SKM-1 treated with dmso at 0.1 percent for 144 hours (cell line): ENCODE measurements around the gene MS4A8.
"Not testable (repeated sequence)": the region's sequence is repeated elsewhere in the genome, so short reads cannot be mapped to it uniquely, and the experiment has no call there.

ENCODE experiments used
- DNase-seq: peaks from one replicate; lab custom pipeline; 2025; ENCODE audit not compliant: unreplicated experiment; lab: John Stamatoyannopoulos, UW

Gene MS4A8

DNA sequence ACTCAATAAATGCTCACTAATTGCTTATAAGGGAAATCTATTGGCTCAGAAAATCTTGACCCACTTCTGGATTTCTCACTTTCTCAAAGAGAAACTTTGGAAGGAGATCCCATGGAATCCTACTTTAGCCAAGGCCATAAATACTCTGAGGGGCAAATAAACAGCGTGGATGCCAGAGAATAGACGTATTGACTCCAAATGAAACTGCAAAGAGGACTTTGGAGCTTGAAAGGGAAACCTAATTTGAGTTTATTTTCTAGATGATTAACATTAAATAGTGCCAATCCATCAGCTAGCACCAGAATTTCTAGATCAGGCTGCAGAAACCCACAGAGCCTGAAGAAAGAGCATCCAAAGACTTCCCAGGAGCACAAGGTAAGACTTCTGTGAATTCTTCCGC lies 25.0 kb downstream of the MS4A8 start, which contains the start of gene MS4A18:
MS4A18 (plus strand) TSS at position 301 of the 400 bp plus-strand sequence.
- no peak for DNase-seq

DNA sequence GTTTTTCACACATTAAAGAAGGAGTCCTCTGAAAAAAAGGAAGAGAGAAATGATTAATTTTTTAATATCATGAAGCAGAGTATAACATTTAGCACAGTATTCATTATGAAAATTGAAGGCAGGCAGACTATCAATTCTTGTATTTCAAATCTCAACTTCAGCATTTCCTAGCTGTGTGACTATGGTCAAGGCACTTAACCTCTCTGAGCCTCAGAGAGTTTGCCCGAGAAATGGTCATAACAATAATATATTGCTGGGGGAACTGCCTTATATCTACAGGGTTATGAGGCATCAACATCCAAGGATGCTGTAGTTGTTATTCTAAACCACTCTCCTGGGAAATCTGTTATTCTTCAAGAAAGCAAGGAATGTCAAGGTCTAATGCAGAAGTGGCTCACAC lies 26.2 kb downstream of the MS4A8 start:
- no peak for DNase-seq

DNA sequence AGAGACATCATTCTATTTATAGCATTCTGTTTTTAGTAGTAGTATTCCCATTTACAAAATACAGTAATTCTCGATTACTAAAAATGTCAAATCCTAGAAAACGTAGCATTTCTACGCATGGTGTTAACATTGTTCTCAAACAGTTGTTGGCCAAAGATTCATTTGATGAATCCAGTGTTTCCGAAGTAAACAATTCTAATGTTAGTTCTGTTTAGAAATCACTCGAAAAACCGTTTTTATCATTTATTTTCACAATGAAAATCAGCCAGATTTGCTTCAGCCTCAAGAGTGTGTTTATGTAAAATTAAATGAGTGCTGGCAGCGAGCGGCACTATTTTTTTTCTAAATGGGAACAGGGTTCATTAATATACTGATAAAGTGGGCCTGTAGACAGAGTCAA lies 32.2 kb downstream of the MS4A8 start:
- DNase-seq: no peak

DNA sequence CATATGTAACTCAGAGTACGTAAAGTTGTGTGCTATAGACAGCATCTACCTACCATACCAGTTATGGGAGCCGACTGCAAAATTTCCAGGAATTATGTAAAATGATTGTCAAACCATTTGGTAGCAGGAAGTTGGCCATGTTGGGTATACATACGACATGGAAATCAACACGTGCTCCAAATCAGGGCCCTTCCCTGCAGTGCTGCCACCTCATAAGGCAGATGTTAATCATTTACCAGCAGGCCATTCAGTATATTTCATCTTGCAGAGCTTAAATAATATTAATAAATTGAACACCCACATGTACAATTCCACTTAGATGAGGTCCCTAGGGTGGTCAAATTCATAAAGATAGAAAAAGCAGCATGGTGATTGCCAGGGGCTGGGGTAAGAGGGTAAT lies 34.9 kb downstream of the MS4A8 start:
- no peak for DNase-seq

DNA sequence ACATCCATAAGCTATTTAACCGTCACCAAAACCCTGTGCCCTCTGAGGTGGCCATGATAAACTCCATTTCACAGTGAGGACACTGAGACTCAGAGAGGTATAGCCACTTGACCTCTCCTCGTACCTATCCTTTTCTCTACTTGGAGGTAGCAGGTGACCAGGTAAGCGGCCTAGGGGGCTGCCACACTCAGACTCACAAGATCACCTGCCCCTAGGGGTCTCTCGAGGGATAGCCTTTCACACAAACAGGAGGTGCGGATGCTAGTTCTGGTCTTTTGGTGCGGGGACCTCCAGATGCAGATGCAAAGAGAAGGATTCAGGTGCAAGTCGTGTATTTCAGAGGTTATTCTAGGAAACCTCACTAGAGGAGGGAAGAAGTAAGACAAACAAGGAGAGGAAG lies 39.7 kb downstream of the MS4A8 start:
- DNase-seq: no peak

DNA sequence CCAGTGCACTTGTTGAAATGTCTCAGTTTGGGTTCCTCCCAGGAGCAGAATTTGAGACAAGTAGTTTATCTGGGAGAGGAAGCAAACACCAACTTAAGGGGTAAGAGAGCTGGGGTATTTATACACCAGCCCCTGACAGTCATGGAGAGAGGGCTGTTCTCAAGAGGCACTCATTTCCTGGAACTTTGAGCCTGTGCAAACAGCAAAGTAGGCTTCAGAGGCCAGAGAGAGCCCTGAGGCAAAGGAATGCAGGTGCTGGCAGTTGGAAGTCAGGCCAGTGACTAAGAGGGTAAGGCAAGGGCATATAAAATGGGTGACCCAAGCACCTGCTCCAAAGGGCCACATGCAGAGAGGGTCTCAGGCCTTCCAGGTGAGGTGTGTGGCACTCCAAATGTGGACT lies 41.2 kb downstream of the MS4A8 start:
- no peak for DNase-seq

DNA sequence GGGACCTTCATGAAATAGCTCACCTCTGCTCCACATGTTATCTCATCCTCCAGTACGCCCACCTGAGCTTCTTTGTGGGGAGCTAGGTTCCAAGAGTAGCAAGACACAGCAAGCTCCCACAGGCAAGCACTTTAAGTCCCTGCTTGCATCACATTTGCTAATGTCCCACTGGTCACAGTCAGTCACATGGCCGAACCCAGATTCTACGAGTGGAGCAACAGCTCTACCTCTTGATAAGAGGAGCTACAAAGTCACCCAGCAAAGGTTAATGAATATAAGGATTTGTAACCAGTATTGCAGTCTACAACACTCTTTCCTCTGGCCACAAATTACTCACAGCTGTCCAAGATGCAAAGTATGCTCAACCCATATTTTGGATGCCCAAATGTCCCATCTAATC lies 42.0 kb downstream of the MS4A8 start:
- DNase-seq: no peak

DNA sequence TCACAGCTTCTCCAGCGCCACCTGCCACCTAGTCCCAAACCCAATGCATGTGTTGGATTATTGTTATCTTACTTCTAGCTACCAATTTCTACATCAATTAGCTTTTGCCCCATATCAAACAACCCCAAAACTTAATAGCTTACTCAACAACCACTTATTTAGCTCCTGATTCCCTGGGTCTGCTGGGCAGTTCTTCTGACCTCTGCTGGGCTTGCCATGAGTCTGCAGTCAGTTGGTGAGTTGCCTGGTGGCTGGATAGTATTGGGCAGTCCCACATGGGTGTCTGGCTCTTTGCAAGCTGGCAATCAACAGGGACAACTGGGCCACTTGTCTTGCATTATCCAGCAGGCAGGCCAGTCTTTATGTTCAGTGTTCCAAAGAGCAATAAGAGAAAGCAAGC lies 43.6 kb downstream of the MS4A8 start:
- DNase-seq: no peak

DNA sequence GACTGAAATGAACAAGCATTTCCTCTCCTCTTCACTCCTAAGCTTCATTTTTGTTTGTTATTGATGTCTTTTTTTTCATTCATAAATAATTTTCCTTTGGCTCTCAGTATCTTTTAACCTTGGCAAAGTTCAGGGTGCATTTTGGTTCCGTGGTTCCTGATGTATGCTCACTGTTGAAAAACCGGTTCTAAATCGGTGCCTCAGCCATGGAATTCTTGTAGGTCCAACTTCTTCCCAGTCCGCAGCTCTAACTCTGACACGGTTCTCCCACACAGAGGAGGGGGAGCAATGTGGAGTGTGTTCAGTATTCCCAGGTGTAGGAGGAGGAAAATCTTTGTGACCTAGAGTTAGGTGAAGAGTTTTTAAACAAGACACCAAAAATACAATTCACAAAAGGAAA lies 44.7 kb downstream of the MS4A8 start:
- DNase-seq: no peak

DNA sequence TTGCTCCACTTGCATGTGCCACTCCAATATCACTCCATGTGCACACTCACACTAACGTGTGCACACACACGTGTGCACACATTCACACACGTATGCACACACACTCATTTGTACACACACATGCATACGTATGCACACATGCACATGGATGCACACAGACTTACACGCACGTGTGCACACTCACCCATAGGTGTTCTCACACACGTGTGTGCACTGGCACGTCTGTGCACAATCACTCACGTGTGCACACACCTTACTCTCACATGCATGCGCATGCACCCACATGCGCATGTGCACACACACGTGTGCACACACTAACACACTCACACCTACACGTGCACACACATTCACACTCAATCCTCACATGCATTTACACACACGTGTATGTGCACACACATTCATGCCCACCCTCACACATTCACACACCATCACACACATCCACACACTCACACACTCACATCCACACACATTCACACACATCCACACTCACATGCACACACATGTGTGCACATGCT lies 48.0 kb downstream of the MS4A8 start:
- no peak for DNase-seq

DNA sequence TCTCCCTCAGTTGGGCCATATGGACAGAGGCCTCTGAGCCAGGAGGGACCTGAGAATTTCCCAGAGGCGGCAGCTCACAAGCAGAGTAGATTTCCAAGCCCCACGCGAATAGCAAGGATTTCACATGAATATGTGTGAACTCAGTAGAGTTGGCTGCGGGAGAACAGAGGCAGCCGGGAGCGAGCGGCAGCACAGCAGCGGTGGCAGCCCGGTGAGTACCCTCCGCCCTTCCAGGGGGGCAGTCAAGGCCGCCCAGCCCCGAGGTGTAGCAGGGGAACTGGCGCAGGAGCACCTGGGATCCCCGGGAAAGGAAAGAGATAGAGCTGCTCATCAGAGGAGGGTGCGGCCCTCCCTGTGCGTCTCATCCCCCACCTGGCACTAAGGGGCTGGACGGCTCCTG lies 48.8 kb downstream of the MS4A8 start:
- DNase-seq: no peak

DNA sequence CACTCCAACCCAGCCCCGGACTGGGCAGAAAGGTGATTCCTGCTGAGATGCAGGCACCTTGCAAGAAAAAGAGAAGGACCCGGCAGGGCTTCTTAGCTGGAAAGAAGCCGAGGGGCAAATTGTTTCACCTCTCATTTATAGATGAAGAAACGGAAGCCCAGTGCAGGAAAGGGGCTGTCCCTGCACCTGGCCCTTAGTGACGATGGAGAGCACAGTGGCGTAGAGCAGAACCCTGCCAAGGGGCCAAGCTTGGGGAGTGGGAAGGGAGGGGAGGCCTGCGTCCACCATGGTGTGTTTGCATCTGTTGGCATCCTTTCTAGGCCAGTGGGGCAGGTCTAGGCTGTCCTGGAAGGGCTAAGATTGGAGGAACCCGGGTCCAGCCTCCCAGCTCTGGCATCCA lies 49.4 kb downstream of the MS4A8 start:
- DNase-seq: no peak

DNA sequence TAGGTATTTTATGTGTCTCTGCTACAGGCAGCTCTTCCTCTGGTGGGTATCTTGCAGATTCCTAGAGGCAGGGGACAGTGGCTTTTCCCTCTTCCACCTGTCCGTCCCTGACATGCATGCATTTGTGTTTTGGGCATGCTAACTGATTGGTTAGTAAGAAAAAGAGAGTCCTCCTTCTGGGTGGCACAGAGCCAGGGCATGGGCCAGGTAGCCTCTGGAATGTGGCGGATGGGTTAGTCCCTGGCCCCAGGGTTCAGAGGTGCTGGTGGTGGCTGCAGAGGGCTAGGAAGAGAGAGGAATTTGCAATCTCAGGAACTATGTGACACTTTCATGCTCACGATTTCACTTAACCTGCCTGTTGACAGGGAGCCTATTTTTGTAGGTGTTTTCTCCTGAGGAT lies 51.5 kb downstream of the MS4A8 start:
- no peak for DNase-seq

DNA sequence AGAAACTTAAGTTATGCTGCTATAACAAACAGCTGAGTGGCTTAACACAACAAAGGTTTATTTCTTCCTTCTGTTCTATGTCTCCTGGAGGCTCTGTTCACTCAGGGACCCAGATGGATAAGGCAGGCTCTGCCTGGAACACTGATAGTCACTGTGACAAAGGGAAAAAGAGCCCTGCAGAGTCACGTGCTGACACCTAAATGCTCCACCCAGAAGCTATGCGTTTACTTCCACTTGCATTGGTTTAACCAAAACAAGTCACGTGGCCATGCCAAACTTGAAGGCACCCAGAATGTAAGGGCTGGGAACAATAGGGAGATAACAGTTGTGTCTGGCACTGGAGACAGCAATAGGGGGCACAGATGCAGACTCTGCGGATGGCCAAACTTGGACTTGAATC lies 53.9 kb downstream of the MS4A8 start:
- no peak for DNase-seq

DNA sequence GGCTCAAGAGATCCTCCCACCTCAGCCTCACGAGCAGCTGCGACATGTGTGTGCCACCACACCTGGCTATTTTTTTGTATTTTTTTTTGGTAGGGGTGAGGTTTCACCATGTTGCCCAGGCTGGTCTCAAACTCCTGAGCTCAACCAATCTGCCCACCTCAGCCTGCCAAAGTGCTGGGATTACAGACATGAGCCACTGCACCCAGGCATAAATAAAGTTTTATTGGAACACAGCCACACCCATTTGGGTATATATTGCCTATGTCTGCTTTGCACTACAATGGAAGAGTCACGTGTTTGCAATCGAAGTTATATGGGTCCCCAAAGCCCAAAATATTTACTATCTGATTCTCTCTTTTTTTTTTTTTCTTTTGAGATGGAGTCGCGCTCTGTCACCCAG lies 55.5 kb downstream of the MS4A8 start:
- DNase-seq: no peak

DNA sequence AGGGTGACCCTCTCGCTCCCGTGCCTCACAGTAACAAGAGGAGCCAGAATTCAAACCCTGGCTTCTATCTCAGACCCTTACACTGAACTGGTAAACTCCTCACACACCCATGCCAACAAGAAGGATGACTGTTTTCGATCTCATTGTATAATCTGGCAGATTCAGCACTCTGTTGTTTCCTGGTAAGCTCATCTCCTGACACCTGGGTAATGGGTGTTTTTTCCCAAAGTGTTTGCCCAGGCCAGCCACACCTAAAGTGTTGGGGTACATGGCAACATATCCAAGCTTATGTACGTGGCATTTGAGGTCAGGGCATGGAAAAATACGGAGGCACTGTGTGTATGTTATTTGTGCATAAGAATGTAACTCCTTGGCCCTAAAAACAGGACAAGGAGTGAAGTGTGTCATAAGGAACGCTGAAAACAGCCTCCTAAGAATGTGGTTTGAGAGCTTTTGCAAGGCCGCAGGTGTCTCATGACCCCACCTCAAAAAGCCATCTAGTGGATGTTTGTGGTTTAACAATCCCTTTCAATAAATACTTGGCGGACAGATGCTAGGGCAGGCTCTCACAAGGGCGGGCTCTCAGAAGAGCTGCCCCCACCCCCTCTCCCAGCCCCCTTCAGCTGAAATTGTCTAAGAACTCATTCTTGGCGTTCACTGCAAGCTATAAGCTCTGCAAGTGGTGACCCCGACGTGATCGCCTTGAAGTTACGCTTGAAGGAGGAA lies 57.1 kb downstream of the MS4A8 start, which contains the start of gene MS4A15:
MS4A15 (plus strand) TSS at position 561 of the 726 bp plus-strand sequence. CDS start 6,867 bp downstream, outside the sequence.
- peak; percentile 17 for DNase-seq

DNA sequence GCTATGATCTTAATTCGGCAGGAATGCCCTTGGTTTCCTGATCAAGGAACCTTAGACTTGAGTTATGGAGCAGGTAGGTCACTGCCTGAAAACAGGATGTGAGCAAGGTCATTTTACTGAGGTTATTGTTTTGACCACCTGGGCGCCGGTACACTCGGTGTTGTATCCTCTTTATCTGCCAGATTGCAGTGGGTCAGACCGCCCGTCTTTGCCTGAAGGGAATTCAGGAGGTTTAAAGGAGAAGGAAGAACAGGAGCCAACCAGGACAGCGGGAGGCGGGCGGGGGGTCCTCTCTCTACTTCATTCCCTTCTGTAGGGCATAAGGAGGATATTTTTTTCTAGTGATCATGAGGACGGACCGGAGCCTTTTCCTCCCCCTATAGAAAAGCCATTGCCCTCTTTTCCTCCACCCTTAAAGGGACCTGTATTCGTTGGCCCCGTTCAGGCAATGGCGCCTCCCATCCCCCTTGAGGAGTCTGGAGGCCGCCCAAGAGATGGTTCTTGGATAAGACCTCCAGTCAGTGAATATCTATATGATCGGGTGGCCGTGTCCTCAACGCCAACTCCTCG lies 57.9 kb downstream of the MS4A8 start:
- DNase-seq: no peak

DNA sequence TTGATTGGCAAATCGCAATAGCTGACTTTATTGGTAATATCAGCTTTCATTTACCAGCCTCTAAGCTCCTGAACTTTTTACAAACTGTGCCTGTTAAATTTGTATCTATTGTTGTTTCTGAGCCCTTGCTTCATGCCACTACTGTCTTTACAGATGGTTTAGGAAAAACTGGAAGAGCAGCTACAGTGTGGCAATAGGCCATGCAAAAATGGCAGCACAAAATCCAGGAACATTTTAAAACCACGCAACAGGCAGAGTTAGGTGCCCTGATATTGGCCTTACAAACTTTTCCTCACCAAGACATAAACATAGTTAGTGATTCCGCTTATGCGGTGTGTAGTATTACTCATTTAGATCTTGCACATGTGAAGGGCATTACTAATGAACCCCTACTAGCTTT lies 59.3 kb downstream of the MS4A8 start:
- not testable (repeated sequence) for DNase-seq

DNA sequence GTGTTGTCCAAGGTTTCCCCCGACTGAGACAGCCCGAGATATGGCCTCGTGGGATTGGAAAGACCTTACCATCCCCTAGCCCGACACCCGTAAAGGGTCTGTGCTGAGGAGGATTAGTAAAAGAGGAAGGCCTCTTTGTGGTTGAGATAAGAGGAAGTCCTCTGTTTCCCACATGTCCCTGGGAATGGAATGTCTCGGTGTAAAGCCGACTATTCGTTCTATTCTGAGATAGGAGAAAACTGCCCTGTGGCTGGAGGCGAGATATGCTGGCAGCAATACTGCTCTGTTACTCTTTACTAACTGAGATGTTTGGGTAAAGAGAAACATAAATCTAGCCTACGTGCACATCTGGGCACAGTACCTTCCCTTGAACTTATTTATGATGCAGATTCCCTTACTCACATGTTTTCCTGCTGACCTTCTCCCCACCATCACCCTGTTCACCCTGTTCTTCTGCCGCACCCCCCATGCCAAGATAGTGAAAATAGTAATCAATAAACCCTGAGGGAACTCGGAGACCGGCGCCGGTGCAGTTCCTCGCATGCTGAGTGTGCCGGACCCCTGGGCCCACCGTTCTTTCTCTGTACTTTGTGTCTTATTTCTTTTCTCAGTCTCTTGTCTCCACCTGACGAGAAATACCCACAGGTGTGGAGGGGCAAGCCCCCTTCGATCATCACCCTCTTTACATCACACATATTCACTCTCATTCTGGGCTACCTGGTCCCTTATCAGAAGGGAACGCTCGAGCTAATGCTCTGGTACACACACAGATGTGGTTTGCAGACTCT lies 60.2 kb downstream of the MS4A8 start:
- peak; percentile 65 for DNase-seq

DNA sequence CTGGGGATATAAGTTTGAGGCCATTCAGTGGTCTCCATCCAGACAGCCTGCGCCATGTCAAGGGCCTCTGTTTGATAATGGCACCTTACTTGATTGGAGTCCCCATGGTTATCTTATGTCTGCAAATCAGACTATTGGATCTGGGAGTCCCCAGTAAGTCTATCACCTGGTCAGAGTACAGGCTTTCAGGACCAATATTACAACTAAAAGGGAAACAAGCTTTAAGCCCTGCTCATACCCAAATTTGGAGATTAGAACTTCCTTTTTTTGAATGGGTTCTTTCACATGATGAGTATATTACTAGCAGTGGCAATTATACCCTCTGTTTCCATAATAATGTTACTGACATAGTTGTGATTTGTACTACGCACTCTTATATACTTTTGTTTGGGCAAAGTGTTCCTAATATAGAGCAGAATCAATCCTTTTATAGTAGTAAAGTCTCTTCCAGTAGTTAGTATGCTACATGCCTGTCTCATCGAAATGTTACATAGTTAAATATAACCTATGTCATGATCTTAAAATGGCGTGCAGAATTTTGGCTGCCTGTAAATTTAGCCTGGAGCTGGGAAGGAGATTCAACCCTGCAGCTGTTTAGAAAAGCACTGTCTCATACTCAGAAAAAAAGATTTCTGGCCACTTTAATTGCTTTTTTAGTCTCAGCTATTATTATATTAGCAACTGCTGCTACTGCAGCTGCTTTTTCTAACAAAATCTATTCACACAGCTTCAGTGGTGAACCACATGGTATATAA lies 62.2 kb downstream of the MS4A8 start:
- no peak for DNase-seq
